Large intestine (tissue), 3 donors: ENCODE data around the gene TRIM62. TPM values are rescaled to one million over a fixed set of nuclear protein-coding genes. Genes with fewer than 3 reads are reported as not detected.
"Not testable (repeated sequence)": the region's sequence is repeated elsewhere in the genome, so short reads cannot be mapped to it uniquely, and the experiment has no call there.

Source experiments
- DNase-seq, 2 donors: peaks; one replicate each; pipeline versions ENCODE4 v3.0.0 to v3.0.0-alpha.2; 2013
- H3K27ac ChIP-seq: one replicate; pipeline ENCODE4 v1.5.1; 2013; ENCODE audit warnings: low read length
- H3K27me3 ChIP-seq: 2 replicates; pipeline ENCODE4 v1.6.1; 2013; ENCODE audit warnings: low read length; ENCODE audit not compliant: control insufficient read depth, insufficient read depth
- H3K36me3 ChIP-seq: 2 replicates; pipeline ENCODE4 v1.6.1; 2013; ENCODE audit warnings: low read length; ENCODE audit not compliant: control insufficient read depth, insufficient read depth
- H3K4me1 ChIP-seq: one replicate; pipeline ENCODE4 v1.6.1; 2013; ENCODE audit warnings: low read length; ENCODE audit not compliant: control insufficient read depth, insufficient read depth
- H3K4me3 ChIP-seq: one replicate; pipeline ENCODE4 v1.5.1; 2013; ENCODE audit warnings: low read length
- H3K9me3 ChIP-seq: one replicate; pipeline ENCODE4 v1.6.1; 2013; ENCODE audit warnings: mild to moderate bottlenecking, low read depth, low read length, moderate library complexity; ENCODE audit not compliant: control insufficient read depth
- WGBS: methylation state at CpG from one replicate; pipeline ENCODE4 v1.1.5; 2013; ENCODE audit warnings: low lambda C conversion rate; ENCODE audit not compliant: insufficient coverage; 5-methylcytosine and 5-hydroxymethylcytosine counted together
- polyA plus RNA-seq: library from polyadenylated mRNA; unstranded; fragments of 120-200 nt; gene quantifications from one replicate; pipeline ENCODE4 v1.2.1, GENCODE V29; 2013

Gene TRIM62
- polyA plus RNA-seq, 1 donor, result 3.2 TPM

- WGBS, result no CpG with 5 or more reads among the region's 1 CpG
- H3K27ac ChIP-seq, H3K4me3 ChIP-seq, H3K9me3 ChIP-seq, H3K27me3 ChIP-seq, H3K36me3 ChIP-seq, H3K4me1 ChIP-seq, DNase-seq: not testable (repeated sequence)
Measured at GRCh38 chr1:33136041-33136440, 45.8 kb downstream of the TRIM62 start.

- H3K4me1 ChIP-seq, result no peaks in the 10 kb centered on the region
- H3K27ac ChIP-seq, result no peak overlapping the region
- no CpG with 5 or more reads among the region's 10 CpGs for WGBS
- peaks cover 2% of the 10 kb centered on the region for H3K27me3 ChIP-seq
- no peak overlapping the region for H3K4me3 ChIP-seq
- H3K36me3 ChIP-seq, result no peaks in the 10 kb centered on the region
- no peaks in the 10 kb centered on the region for H3K9me3 ChIP-seq
- DNase-seq, result no peak
Measured at GRCh38 chr1:33133478-33134105, 48.3 kb downstream of the TRIM62 start.

- Histone ChIP-seq H3K36me3 (no peaks in the 10 kb centered on the region), H3K27ac (no peak overlapping the region), H3K4me3 (no peak overlapping the region), H3K4me1 (no peaks in the 10 kb centered on the region), H3K27me3 (peaks cover 2% of the 10 kb centered on the region), H3K9me3 (no peaks in the 10 kb centered on the region)
- no peak for DNase-seq
- WGBS, result no CpG with 5 or more reads among the region's 2 CpGs
Measured at GRCh38 chr1:33132549-33132948, 49.3 kb downstream of the TRIM62 start.

GRCh38 chr1:33131191-33131590, 50.7 kb downstream of the TRIM62 start:
- H3K4me3 ChIP-seq, result no peak overlapping the region
- peaks cover 2% of the 10 kb centered on the region for H3K27me3 ChIP-seq
- H3K36me3 ChIP-seq, result no peaks in the 10 kb centered on the region
- H3K4me1 ChIP-seq, result peaks cover 6% of the 10 kb centered on the region
- H3K27ac ChIP-seq, result no peak overlapping the region
- H3K9me3 ChIP-seq, result no peaks in the 10 kb centered on the region
- DNase-seq, result no peak
- WGBS, result 75% methylated on average over 2 of the region's 2 CpGs

- Histone ChIP-seq H3K9me3 (no peaks in the 10 kb centered on the region), H3K27ac (no peak overlapping the region), H3K36me3 (no peaks in the 10 kb centered on the region), H3K4me3 (no peak overlapping the region), H3K27me3 (peaks cover 2% of the 10 kb centered on the region), H3K4me1 (peaks cover 7% of the 10 kb centered on the region)
- 100% methylated on average over 1 of the region's 4 CpGs for WGBS
- no peak for DNase-seq
Measured at GRCh38 chr1:33130297-33130696, 51.5 kb downstream of the TRIM62 start.

DNA sequence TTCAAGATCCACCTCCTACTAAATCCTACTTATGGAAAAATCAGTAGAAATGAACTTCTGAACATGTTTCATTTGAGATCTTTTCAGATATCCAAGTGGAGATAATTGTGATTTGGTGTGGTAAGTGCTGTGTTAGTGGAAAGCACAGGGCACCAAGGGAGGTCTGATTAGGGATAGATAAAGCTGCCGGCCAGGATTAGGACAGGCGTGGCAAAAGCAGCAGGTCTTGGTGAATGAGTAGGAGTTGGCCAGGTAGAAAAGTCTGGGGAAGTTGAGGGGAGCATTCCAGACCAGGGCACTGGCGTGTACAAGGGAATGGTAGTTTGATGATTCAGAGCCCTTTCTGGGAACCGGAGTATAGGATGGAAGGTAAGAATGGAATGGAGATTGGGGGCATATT, 53.1 kb downstream of the TRIM62 start:
- Histone ChIP-seq H3K4me1 (peaks cover 7% of the 10 kb centered on the region), H3K4me3 (no peak overlapping the region), H3K36me3 (no peaks in the 10 kb centered on the region), H3K27me3 (peaks cover 2% of the 10 kb centered on the region), H3K9me3 (no peaks in the 10 kb centered on the region), H3K27ac (no peak overlapping the region)
- no peak for DNase-seq
- WGBS, result 50% methylated on average over 2 of the region's 4 CpGs

GRCh38 chr1:33127001-33127823, 54.6 kb downstream of the TRIM62 start:
- H3K4me3 ChIP-seq, result peak overlapping the region; percentile 73
- no peaks in the 10 kb centered on the region for H3K36me3 ChIP-seq
- H3K27ac ChIP-seq, result peak overlapping the region; percentile 71
- no CpG with 5 or more reads among the region's 44 CpGs for WGBS
- no peaks in the 10 kb centered on the region for H3K9me3 ChIP-seq
- H3K4me1 ChIP-seq, result peaks cover 7% of the 10 kb centered on the region
- H3K27me3 ChIP-seq, result peaks cover 2% of the 10 kb centered on the region
- peak; percentile 99 to 100 for DNase-seq

- Histone ChIP-seq H3K27ac (peak overlapping the region; percentile 71), H3K36me3 (no peaks in the 10 kb centered on the region), H3K9me3 (no peaks in the 10 kb centered on the region), H3K4me1 (peaks cover 7% of the 10 kb centered on the region), H3K27me3 (peaks cover 6% of the 10 kb centered on the region), H3K4me3 (peak overlapping the region; percentile 73)
- no CpG with 5 or more reads among the region's 9 CpGs for WGBS
- DNase-seq, result no peak
Measured at GRCh38 chr1:33126411-33127000, 55.3 kb downstream of the TRIM62 start.

GRCh38 chr1:33124647-33125046, 57.2 kb downstream of the TRIM62 start:
- H3K9me3 ChIP-seq, H3K27me3 ChIP-seq, DNase-seq, H3K36me3 ChIP-seq, H3K4me3 ChIP-seq, H3K4me1 ChIP-seq, H3K27ac ChIP-seq: not testable (repeated sequence)
- WGBS, result no CpG with 5 or more reads among the region's 4 CpGs

DNA sequence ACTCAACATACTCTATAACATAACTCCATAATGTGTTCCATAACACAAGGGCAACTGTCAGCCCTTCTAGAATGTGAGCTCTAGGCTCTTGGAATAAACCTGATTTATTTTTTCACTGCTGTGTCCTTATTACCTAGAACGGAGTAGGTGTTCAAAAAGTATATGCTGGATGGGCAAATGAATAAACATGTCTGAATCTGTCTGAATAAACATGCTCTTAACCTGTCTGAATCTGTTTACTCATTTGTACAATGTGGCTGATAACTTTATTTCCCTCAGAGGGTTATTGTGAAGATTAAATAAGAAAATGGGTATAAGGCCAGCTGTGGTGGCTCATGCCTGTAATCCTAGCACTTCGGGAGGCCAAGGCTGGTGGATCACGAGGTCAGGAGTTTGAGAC, 58.6 kb downstream of the TRIM62 start:
- no peaks in the 10 kb centered on the region for H3K9me3 ChIP-seq
- H3K27ac ChIP-seq, result no peak overlapping the region
- peaks cover 8% of the 10 kb centered on the region for H3K27me3 ChIP-seq
- H3K4me1 ChIP-seq, result peaks cover 7% of the 10 kb centered on the region
- no peaks in the 10 kb centered on the region for H3K36me3 ChIP-seq
- no peak for DNase-seq
- no peak overlapping the region for H3K4me3 ChIP-seq
- WGBS, result no CpG with 5 or more reads among the region's 3 CpGs
